K562 (cell line): Measurements from ENCODE around the gene FANCI. TPM values are rescaled to one million over a fixed set of nuclear protein-coding genes. Genes with fewer than 3 reads are reported as not detected.
A peak's percentile ranks its signal among the peaks of the same experiment; 100 is the strongest.

Source experiments
- ATAC-seq: fragments of 200-7000 bp; cut with Tn5 transposase; 3 replicates; pipeline ENCODE4 v1.9.1; 2020; ENCODE audit warnings: moderate library complexity
- BruUV-seq: library from RNA; stranded (reverse); fragments of 400-500 nt; replicated peaks from 2 replicates; lab custom pipeline; 2021; lab: Mats Ljungman, UMichigan
- CTCF ChIA-PET: fragments of 300-600 bp; formaldehyde crosslinking; extraction: SDS; loops from one replicate; lab custom pipeline; 2021; ENCODE audit warnings: low intra/inter-chr PET ratio; lab: Yijun Ruan, JAX
- POLR2A ChIA-PET: fragments of 300-600, 350-650 bp; sonication (Branson Sonifier 250); formaldehyde crosslinking; extraction: SDS; loops from one replicate; lab custom pipeline; 2021; ENCODE audit warnings: antibody characterized with exemption, inconsistent platforms; lab: Yijun Ruan, JAX
- DNase-seq, 4 experiments: peaks; one replicate each; pipeline versions ENCODE4 v3.0.0 to v3.0.0-alpha.2; 2011 to 2018; ENCODE audit warnings: low spot score in 3 of 4, mixed read lengths in 3 of 4; ENCODE audit errors: extremely low read depth in 1 of 4
- FAIRE-seq: peaks from 2 replicates; lab custom pipeline; 2011; peaks lifted over from hg19 to GRCh38; lab: Jason Lieb, UNC
- H2AFZ ChIP-seq: 2 replicates; pipeline ENCODE4 v1.6.0; 2011; ENCODE audit warnings: low read depth, low read length, control low read depth, inconsistent platforms
- H3K27ac ChIP-seq: fragments of 200-600 bp; 3 replicates; pipeline ENCODE4 v1.8.0; 2011; ENCODE audit warnings: low read depth, mild to moderate bottlenecking, control low read depth, inconsistent platforms, low read length, moderate library complexity, mixed read lengths; ENCODE audit errors: extremely low read depth
- H3K27me3 ChIP-seq, 2 experiments: fragments of 300-600 bp in 1 of 2; 2 replicates in 1 of 2; 3 replicates in 1 of 2; pipeline versions ENCODE4 v1.6.0 to v1.8.0; 2011; ENCODE audit warnings: inconsistent platforms in 2 of 2, low read length in 2 of 2, mild to moderate bottlenecking in 1 of 2, mixed read lengths in 1 of 2, moderate library complexity in 1 of 2; ENCODE audit not compliant: control insufficient read depth in 2 of 2, insufficient read depth in 2 of 2
- H3K36me3 ChIP-seq: fragments of 300-600 bp; 3 replicates; pipeline ENCODE4 v1.8.0; 2011; ENCODE audit warnings: mild to moderate bottlenecking, low read length, inconsistent platforms; ENCODE audit not compliant: control insufficient read depth, insufficient read depth
- H3K4me1 ChIP-seq, 2 experiments: fragments of 200-600 bp in 1 of 2; replicated peaks in 1 of 2; 2 replicates in 1 of 2; 3 replicates in 1 of 2; pipeline versions ENCODE4 v1.5.1 to v1.8.0; 2011; ENCODE audit warnings: inconsistent platforms in 2 of 2, low read length in 2 of 2, mild to moderate bottlenecking in 1 of 2, mixed read lengths in 1 of 2, moderate library complexity in 1 of 2; ENCODE audit not compliant: control insufficient read depth in 2 of 2, insufficient read depth in 2 of 2
- H3K4me2 ChIP-seq: 2 replicates; pipeline ENCODE4 v1.6.1; 2011; ENCODE audit warnings: low read length, control low read depth, inconsistent platforms, mixed read lengths; ENCODE audit not compliant: insufficient read depth
- H3K4me3 ChIP-seq: fragments of 200-600 bp; sonication (generic), shearing (Covaris generic); 2 replicates; pipeline ENCODE4 v1.5.1; 2016; ENCODE audit warnings: control low read depth, inconsistent platforms
- H3K79me2 ChIP-seq: fragments of 200-600 bp; 3 replicates; pipeline ENCODE4 v1.8.0; 2011; ENCODE audit warnings: low read length, inconsistent platforms; ENCODE audit not compliant: control insufficient read depth, insufficient read depth
- H3K9ac ChIP-seq, 2 experiments: 2 replicates each; pipeline versions ENCODE4 v1.6.0 to v1.6.1; 2011; ENCODE audit warnings: low read depth in 2 of 2, low read length in 2 of 2, control low read depth in 1 of 2, inconsistent platforms in 1 of 2, mild to moderate bottlenecking in 1 of 2, mixed read lengths in 1 of 2; ENCODE audit not compliant: insufficient read depth in 1 of 2
- H3K9me1 ChIP-seq: one replicate; pipeline ENCODE4 v1.6.0; 2011; ENCODE audit warnings: inconsistent platforms, mild to moderate bottlenecking, low read length, moderate library complexity; ENCODE audit not compliant: control insufficient read depth, insufficient read depth
- H3K9me3 ChIP-seq: replicated peaks from 2 replicates; pipeline ENCODE4 v1.5.1; 2011; ENCODE audit warnings: low read depth, low read length, inconsistent platforms; ENCODE audit not compliant: control insufficient read depth, insufficient read depth
- H4K20me1 ChIP-seq: replicated peaks from 2 replicates; pipeline ENCODE4 v1.6.1; 2011; ENCODE audit warnings: low read length, inconsistent platforms, mixed read lengths; ENCODE audit not compliant: control insufficient read depth, insufficient read depth
- BMI1 ChIP-seq: fragments of 150-350 bp; IDR thresholded peaks from 2 replicates; pipeline ENCODE4 v1.6.1; 2014; ENCODE audit warnings: low read length
- DNMT1 ChIP-seq: fragments of 450-650 bp; IDR thresholded peaks from 2 replicates; pipeline ENCODE4 v1.6.1; 2016; ENCODE audit warnings: antibody characterized with exemption, mild to moderate bottlenecking
- GTF2E2 ChIP-seq: fragments of 200-800 bp; sonication (Bioruptor generic); IDR thresholded peaks from 2 replicates; pipeline ENCODE4 v1.6.1; 2016; ENCODE audit warnings: missing genetic modification characterization, missing compliant biosample characterization
- RB1 ChIP-seq: fragments of 450-650 bp; IDR thresholded peaks from 2 replicates; pipeline ENCODE4 v1.6.1; 2017; ENCODE audit warnings: low read depth, mild to moderate bottlenecking
- RBFOX2 ChIP-seq: fragments of 200-400 bp; formaldehyde crosslinking; IDR thresholded peaks from 2 replicates; pipeline ENCODE4 v1.6.1; 2017; ENCODE audit warnings: low read depth, mild to moderate bottlenecking, low read length, moderate library complexity
- RBM22 ChIP-seq: fragments of 200-400 bp; formaldehyde crosslinking; IDR thresholded peaks from 2 replicates; pipeline ENCODE4 v1.6.1; 2018; ENCODE audit warnings: low read length, low read depth; ENCODE audit not compliant: poor library complexity, severe bottlenecking
- SIRT6 ChIP-seq: IDR thresholded peaks from one replicate; pipeline ENCODE4 v1.6.1; 2012; ENCODE audit warnings: low read depth, mild to moderate bottlenecking, control low read depth, inconsistent platforms, low read length, moderate library complexity
- ZNF668 ChIP-seq: fragments of 250-450 bp; sonication (Bioruptor Pico); IDR thresholded peaks from 2 replicates; pipeline ENCODE4 v1.8.0; 2022; ENCODE audit warnings: mild to moderate bottlenecking, inconsistent platforms
- WGBS: fragments of 100-300 bp; shearing (Covaris generic); methylation state at CpG from one replicate; pipeline ENCODE4 v1.1.6; 2016; ENCODE audit warnings: low coverage, mixed read lengths; ENCODE audit not compliant: insufficient coverage; ENCODE audit errors: missing lambda C conversion rate; 5-methylcytosine and 5-hydroxymethylcytosine counted together
- in situ Hi-C: fragments of 300-500 bp; cut with MboI; formaldehyde crosslinking; loops from 4 replicates; pipeline ENCODE4 v1.15.0; 2018; ENCODE audit warnings: inconsistent platforms, mixed read lengths
- intact Hi-C: fragments of 100-400 bp; cut with micrococcal nuclease; formaldehyde crosslinking; loops from 2 replicates; pipeline ENCODE4 v1.14.2; 2022
- polyA plus RNA-seq, 8 experiments: library from polyadenylated mRNA; depleted of rRNA in 4 of 8; stranded (reverse) in 5 of 8; unstranded in 3 of 8; fragments of >200 nt; fragmentation: Nextera tagmentation in 2 of 8; fragmentation: Illumina TruSeq in 1 of 8; extraction: Ambion mirVana in 2 of 8; extraction: Trizol in 1 of 8; gene quantifications; 2 replicates each; pipeline versions ENCODE4 v1.2.1 to v1.2.3, GENCODE V29; 2011 to 2014; ENCODE audit warnings: inconsistent platforms in 1 of 8, missing spikeins in 1 of 8
- total RNA-seq, 7 experiments: library from RNA; depleted of rRNA in 6 of 7; stranded (reverse); fragments of >200 nt in 6 of 7; fragmentation: Illumina TruSeq in 2 of 7; extraction: Trizol in 2 of 7; gene quantifications; 2 replicates each; pipeline versions ENCODE4 v1.2.1 to v1.2.3, GENCODE V29; 2011 to 2021; ENCODE audit warnings: low replicate concordance in 1 of 7

FANCI gene
- total and polyA plus RNA-seq, 9 of the 15 experiments (the other 6 are each of a cell fraction or from before 2014, with no cell fraction given) = 72.1 to 165 (median 131) TPM

- ChIA-PET CTCF (no interaction called here), POLR2A (interaction anchor here (0.6 to 1.1 kb wide), 5 partner anchors 13 to 245 kb away, joined by 3 to 4 read pairs (median 3); partner anchors contain the start of gene TICRR)
- no peaks in the 10 kb centered on the region for H3K9me3 ChIP-seq
- WGBS = 93% methylated on average over 6 of the region's 6 CpGs
- no peak overlapping the region for H2AFZ ChIP-seq
- peaks cover 13 to 27% of the 10 kb centered on the region in 2 experiments; a peak in 4 of 5 replicates for H3K4me1 ChIP-seq
- peak; percentile 30; the same call in 1 of the 2 replicates for TF ChIP-seq RBFOX2
- no peak for TF ChIP-seq GTF2E2
- no peak for TF ChIP-seq RBM22
- TF ChIP-seq ZNF668 (CRISPR knock-in tag) = no peak
- TF ChIP-seq DNMT1 = no peak
- no peak for TF ChIP-seq BMI1
- no peak for TF ChIP-seq SIRT6
- TF ChIP-seq RB1 = no peak
- no peak for ATAC-seq
- no peak overlapping the region for H3K4me2 ChIP-seq
- BruUV-seq = no TSS peak
- peaks cover 44% of the 10 kb centered on the region for H3K79me2 ChIP-seq
- H4K20me1 ChIP-seq = peaks cover 6% of the 10 kb centered on the region
- no peaks in the 10 kb centered on the region for H3K27me3 ChIP-seq
- intact Hi-C loops = no loop called here
- peaks cover 85% of the 10 kb centered on the region for H3K36me3 ChIP-seq
- no peak overlapping the region for H3K9ac ChIP-seq
- DNase-seq = no peak
- H3K4me3 ChIP-seq = no peak overlapping the region
- H3K27ac ChIP-seq = no peak overlapping the region
- no peaks in the 10 kb centered on the region for H3K9me1 ChIP-seq
- in situ Hi-C loops = no loop called here
- no peak for FAIRE-seq
Measured at GRCh38 chr15:89330119-89330518, 86.3 kb downstream of the FANCI start.
